ENCODE results near the gene SLIT3. TPM values are rescaled to one million over a fixed set of nuclear protein-coding genes. Genes with fewer than 3 reads are reported as not detected.
"Not testable (repeated sequence)": the region's sequence is repeated elsewhere in the genome, so short reads cannot be mapped to it uniquely, and the experiment has no call there.

The SLIT3 gene
- total RNA-seq, 1 donor from 2014 or later = 0.66 TPM

DNA sequence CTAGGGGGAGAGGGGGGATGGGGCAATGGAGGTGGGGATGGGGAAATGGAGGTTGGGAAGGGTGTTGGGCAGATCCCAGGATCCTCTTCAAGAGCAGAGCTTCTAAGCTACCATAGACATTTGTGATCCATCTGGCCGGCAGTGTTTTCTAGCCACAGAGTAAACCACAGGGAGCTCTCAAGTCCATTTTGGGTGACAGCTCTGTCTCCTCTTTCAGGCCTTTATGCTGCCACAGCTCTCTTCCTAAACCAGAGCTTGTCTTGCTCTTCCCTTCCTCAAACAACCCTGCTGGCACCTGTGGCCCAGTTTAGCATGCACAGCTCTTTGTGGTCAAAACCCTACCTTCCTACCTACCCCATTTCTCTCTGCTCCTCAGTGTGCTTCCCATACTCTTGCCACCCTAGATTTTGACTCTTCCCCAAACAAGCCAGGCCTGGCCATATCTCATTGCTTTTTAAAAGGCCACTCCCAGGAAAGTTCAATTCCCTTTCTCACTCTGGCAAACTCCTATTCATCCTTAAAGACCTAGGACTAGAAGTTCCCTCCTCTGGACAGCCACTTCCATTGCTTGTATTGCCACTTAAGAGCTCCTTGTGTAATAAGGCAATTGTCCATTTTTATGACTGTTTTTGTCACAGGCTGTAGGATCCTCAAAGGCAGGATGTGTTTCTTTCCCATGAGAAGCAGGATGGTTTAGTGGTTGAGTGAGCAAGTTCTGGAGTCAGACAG, 637.5 kb downstream of the SLIT3 start:
- intact Hi-C loops (cut with micrococcal nuclease) = no loop called here

DNA sequence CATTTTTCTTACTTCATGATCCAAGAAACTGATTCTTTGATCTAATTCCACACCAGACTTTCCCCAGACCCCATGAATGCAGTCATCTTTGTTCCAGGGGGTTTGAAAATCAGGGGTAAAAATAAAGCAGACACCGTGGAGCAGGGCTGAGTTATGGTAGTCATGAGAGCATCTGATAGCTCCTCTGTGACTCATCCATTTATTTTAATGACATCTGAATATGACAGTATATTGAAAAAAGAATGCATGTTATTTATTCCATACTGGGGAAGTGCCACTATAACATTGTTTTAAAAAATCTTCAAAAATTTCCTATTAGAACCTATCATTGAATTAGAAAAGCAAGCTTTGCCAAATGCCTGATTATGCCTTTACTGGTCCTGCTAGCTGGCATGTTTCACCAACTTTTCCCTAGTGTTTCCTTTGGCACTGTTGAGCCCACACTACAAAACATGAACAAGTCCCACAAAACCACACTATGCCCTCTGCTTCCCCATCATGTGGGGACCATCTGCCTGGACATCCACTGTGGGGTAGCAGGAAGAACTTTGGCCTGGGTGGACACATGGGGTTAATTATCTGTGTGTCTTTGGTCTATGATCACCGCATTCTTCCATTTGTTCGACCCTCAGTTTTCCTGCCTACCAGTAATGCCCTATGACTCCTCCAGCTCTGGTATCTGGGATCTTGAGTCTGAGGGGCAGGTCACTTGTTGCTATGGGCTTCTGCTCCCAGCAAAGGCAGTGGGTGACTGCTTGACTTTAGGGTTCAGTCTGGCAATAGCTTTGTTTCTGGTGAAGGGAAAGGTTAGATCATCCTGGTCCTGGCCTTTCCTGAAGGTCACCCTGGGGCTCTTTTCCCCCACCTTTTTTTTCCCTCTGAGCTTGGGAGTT, 639.1 kb downstream of the SLIT3 start:
- intact Hi-C loops (cut with micrococcal nuclease) = no loop called here

DNA sequence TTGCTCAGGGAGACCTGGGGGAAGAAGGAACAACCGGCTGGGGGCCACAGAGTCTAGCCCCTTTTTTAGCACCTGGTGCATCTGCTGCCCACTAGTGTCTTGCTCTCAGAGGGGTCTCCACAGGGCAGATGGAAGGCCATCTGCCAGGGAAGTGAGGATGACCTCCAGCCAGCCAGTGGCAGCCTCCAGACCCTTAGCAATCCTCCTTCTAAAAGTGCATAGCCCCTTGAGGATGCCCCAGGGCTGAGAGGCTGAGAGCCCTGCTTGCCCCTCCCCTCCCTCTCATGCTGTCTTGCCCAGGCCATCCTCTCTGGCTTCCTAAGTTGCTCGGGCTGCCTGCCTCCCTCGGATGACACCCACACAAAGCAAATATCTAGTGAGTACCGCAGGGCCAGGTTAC, 640.2 kb downstream of the SLIT3 start:
- intact Hi-C loops (cut with micrococcal nuclease) = no loop called here

DNA sequence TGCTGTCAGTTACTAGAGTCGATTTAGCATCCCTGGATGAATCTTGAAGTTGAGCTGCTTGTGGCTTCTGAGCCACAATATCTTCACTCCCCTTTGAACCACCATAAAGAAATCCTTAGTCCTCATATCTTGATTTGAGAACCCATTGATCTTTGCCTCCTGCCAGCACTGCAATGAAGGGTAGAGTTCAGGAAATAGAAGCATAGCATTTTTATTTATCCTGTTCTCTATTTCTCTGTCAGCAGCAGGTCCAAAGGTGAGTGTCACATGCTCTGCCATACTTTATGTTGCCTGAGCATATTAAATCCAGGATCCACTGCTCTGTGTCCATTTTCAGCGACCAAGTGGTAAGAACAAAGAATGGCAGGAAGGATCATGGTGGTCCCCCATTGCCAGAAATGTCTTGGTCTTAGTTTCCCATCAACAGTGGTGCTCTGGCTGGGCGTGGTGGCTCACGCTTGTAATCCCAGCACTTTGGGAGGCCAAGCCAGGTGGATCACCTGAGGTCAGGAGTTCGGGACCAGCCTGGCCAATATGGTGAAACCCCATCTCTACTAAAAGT, 641.6 kb downstream of the SLIT3 start:
- intact Hi-C loops (cut with micrococcal nuclease) = no loop called here

DNA sequence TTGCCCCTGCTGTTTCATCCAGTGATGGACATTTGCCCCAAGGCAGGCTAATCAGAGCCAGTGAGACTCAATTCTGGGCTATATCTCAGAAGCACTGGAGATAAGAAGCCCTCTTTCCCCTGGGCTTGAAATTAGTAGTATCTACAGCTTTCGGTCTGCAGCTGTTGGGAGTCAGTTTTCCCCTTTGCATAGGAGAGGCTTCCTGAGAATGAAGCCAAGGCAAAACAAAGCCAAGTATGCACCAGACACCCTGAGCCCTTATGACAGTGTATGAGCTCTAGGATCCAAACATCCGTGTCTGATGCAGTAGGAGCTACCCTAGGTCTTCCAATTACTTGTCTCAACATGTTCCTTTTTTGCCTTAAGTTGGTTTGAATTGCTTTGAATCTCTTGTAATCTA, 642.5 kb downstream of the SLIT3 start:
- intact Hi-C loops (cut with micrococcal nuclease) = no loop called here

DNA sequence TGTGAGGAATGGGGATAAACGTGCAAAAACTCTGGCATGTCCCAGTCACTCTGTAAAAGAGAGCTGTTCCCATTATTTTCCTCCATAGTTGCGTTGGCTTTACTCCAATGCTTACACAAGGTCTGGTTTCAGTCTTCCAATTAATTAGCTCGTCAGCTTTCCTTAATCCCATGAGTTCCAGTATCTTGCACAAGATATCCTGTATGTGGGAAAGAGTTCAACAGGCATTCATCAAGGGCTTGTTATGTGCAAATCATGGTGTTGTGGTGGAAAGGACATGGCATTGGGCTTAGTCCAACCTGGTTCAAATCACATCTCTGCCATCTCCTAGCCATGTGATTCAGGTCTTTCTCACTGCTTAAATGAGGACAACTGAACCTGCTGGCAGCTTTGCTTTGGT, 644.3 kb downstream of the SLIT3 start:
- intact Hi-C loops (cut with micrococcal nuclease) = no loop called here

DNA sequence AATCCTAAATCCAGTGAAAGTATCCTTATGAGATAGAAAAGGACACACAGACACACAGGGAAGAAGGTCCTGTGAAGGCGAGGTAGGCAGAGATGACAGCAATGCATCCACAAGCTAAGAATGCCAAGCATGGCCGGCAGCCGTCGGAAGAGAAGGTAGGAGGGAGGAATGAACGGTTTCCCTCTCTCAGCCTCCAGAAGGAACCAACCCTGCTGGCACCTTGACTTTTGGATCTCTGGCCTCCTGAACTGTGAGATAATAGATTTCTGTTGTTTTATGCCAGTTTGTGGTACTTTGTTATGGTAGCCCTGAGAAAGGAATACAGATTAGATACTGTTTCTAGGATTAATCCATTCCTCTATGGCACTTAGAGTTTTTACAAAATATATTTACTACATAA, 645.6 kb downstream of the SLIT3 start:
- intact Hi-C loops (cut with micrococcal nuclease) = no loop called here

DNA sequence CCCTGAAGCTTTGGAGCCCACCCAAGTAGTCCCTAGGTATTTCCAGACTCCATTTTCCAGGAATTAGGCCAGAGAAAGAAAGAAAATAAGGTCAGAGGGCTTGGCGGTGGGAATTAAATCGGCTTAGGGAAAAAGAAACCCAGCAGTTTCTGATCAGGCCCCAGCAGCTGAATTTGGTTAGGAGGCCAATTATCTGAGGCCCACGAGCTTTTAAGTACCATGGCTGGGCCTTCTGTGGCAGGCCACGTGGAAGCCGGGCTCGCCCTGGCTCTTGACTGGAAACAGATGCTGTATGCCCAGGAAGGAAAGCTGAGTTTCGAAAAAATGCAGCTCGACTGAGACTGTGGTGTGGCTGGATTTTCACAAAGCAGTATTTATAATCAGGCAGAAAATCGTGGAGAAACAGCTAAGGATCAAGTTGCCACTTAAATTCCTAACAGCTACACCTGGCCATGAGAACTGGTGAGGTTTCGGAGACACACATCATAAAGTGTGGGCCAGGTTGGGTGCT, 646.7 kb downstream of the SLIT3 start:
- intact Hi-C loops (cut with micrococcal nuclease) = no loop called here

DNA sequence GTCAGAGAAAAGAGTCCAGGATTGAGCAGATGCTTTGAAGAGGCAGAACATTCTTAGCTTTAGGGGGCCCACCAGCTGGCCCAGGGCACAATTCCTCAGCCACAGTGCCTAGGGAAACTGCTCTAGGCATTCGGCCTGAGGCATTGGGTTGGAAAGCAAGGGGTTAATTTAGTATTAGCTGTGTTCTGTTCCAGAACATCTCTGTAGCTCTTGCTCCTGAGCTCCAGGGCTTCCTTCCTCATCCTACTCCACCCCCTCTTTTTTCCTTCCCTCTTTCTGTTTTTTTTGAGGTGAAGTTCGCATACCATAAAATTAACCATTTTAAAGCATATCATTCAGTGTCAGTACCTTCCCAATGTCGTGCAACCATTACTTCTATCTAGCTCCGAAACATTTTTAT, 647.3 kb downstream of the SLIT3 start:
- intact Hi-C loops (cut with micrococcal nuclease) = no loop called here

DNA sequence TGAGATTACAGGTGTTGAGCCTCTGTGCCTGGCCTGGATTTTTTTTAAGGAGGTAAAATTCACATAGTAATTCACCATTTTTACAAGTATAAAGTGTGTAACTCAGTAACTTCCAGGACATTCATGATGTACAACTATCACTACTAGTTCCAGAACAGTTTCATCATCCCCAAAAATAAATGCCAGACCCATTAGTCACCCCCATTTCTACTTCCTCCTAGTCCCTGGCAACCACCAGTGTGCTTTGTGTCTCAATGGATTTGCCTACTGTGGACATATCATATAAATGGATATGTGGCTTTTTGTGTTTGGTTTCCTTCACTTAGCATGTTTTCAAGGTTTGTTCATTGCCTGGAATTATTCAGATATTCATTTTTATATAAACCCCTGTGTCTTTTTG, 649.3 kb downstream of the SLIT3 start:
- intact Hi-C loops (cut with micrococcal nuclease) = no loop called here

DNA sequence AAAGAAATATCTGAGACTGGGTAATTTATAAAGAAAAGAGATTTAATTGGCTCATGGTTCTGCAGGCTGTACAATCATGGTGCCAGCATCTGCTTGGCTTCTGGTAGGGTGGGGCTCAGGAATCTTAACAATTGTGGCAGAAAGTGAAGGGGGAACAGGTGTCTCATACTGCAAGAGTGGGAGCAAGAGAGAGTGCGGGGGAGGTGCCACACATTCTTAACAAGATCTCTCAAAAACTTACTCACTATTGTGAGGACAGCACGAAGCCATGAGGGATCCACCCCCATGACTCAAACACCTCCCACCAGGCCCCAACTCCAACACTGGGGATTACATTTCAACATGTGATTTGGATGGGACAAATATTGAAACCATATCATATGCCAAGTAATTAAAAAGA, 651.6 kb downstream of the SLIT3 start:
- intact Hi-C loops (cut with micrococcal nuclease) = no loop called here

DNA sequence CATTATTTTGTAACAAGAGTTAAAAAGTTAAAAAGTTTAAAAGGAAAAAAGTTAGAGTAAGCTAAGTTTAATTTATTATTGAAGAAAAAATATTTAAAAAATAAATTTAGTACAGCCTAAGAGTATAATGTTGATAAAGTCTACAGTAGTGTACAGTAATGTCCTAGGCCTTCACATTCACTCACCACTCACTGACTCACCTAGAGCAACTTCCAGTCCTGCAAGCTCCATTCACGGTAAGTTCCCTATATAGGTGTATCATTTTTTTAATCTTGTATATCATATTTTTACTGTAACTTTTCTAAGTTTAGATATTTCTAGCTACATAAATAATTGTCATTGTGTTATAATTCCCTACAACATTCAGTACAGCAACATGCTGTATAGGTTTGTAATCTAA, 652.4 kb downstream of the SLIT3 start:
- intact Hi-C loops (cut with micrococcal nuclease) = no loop called here

DNA sequence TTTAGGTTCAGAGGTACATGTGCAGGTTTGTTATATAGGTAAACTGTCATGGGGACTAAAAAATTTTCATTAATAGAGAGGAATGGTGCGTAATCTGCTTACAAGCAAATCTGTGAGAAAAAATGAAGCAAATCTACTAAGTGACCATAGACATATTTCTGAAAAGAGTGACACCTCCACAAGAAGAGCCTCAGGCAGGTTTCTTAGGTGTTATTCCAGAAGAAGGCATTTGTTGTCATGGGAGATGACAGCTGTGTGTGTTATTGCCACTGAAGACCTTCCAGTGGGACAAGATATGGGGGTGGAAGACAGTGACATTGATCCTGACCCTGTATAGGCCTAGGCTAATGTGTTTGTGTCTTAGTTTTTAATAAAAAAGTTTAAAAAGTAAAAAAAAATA, 652.9 kb downstream of the SLIT3 start:
- intact Hi-C loops (cut with micrococcal nuclease) = no loop called here

DNA sequence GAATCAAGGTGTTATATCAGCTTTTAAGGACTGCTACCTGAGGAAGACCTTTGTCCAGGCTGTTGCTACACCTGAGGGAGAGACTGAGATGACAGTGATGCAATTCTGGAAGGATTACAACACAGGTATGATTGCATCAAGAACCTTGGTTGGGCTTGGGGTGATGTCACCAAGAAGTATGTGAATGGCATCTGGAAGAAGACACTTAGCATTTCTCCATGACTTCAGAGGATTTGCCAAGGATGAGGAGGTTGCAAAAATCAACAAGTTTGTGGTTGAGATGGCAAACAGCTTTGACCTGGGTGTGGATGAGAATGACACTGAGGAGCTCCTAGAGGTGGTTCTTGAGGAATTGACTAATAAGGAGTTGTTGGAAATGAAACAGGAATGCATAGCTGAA, 653.9 kb downstream of the SLIT3 start:
- intact Hi-C loops (cut with micrococcal nuclease) = no loop called here

DNA sequence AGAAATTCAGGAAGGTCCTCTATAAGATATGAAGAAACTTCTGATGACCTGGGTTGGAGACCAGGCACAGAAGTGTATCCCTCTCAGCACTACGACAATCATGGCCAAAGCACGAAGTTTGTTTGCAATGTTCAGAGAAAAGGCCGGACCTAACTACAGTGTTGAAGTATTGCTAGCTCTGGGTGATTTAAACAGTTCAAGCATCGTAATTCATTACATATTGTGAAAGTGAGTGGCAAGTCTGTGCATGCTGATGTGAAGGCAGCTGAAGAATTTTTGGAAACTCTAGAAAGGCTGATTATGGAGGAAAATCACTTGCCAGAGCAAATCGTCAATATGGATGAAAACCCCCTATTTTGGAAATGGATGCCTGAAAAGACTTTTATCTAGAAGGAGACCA, 654.6 kb downstream of the SLIT3 start:
- intact Hi-C loops (cut with micrococcal nuclease) = no loop called here

DNA sequence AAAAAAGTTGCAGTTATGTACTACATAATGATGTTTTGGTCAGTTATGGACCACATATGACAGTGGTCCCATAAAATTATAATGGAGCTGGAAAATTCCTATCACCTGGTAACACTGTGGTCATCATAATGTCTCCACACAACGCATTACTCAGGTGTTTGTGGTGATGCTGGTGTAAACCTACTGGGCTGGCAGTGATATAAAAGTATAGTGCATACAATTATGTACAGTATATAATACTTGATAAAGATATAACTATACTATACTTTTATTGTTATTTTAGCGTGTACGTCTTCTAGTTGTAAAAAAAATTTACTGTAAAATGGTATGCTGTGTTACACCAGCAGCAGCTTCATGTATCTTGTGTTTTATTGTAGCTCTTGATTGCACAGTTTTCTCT, 655.7 kb downstream of the SLIT3 start:
- intact Hi-C loops (cut with micrococcal nuclease) = no loop called here

DNA sequence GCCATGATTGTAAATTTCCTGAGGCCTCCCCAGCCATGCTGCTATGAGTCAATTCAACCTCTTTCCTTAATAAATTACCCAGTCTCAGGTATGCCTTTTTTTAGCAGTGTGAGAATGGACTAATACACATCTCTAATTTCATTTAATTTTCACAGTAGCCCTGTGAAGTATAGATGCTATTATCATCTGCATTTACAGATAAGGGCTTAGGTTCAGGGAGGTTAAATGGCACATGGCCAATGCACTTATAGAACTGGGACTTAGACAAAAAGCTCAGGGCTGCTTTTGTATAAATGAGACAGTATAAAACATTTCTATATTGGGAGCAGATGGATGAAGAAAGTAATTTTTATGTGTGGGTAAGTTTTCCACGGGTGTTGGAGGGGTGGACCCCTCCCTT, 658.9 kb downstream of the SLIT3 start:
- intact Hi-C loops (cut with micrococcal nuclease) = no loop called here

DNA sequence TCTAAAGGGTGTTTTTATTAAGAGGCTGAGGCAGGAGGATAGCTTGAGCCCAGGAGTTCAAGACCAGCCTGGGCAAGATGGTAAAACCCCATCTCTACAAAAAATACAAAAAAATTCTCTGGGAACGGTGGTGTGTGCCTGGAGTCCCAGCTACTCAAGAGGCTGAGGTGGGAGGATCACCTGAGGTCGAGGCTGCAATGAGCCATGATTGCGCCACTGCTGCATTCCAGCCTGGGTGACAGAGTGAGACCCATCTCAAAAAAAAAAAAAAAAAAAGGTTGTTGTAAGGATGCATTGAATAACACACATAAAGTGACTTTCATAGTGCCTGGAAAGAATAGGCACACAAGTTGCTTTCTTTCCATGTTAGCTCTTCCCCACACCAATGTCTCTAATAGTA, 662.1 kb downstream of the SLIT3 start:
- intact Hi-C loops (cut with micrococcal nuclease) = not testable (repeated sequence)

DNA sequence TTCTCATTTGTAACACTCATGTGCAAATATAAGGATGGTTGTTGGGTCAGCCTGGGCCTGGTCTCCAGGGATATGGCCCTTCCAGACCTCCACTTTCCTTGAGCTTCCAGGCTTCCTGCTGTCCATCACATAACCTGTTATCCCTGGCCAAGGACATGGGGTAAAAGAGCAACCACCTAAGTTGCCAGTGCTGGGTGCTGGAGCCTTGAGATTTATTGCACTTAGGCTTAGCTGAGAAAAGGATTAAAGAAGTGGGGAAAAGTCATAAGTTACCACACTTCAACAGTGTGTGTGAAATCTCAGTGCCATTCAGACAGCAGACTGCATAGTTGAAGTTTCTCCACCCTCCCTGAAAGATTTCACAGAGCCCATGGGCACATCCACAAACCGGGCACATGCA, 663.1 kb downstream of the SLIT3 start:
- intact Hi-C loops (cut with micrococcal nuclease) = no loop called here

DNA sequence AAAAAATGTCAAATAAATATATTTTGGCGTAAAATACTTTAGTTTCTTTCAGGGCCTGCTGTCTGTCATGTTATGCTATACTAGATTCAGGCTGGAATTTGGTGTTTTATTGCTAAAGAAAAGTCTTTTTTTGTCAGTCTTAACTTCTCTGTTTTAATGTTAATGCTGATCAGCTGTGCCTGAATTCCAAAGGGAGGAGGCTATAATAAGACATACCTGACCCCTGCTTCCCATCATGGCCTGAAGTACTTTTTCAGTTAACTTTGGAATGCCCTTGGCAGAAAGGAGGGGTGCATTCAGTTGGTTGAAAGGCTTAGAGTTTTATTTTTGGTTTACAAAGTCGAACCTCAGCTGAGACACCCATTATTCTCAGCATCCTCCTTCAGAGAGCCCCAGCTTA, 663.7 kb downstream of the SLIT3 start:
- intact Hi-C loops (cut with micrococcal nuclease) = no loop called here

DNA sequence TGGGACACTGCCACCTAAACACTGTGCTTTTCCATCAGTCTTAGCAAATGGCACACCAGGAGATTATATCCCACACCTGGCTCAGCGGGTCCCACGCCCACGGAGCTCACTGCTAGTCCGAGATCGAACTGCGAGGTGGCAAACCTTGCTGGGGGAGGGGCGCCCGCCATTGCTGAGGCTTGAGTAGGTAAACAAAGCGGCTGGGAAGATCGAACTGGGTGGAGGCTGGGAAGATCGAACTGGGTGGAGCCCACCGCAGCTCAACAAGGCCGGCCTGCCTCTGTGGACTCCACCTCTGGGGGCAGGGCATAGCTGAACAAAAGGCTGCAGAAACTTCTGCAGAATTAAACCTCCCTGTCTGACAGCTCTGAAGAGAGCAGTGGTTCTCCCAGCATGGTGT, 670.0 kb downstream of the SLIT3 start:
- intact Hi-C loops (cut with micrococcal nuclease) = not testable (repeated sequence)

DNA sequence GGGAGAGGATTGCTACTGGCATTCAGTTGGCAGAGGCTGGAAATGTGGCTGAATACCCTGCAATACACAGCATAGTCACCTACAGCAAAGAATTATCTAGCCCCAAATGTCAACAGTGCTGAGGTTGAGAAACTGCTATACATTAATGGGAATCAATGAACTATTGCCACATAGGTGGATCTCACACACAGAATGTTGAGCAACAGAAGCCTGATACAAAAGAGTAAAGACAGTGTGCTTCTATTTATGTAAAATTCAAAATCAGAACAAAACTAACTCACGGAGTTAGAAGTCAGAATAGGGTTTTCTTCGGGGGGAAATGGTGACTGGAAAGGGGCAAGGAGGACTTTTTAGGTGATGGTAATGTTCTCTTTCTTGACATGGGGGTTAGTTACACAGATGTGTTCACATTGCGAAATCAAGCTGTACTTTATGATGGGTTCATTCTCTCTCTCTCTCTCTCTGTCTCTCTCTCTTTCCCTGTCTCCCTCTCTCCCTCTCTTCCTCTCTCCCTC, 676.0 kb downstream of the SLIT3 start:
- intact Hi-C loops (cut with micrococcal nuclease) = no loop called here

Measured in T-helper 2 cell treated with Interferon-gamma antibody and Interleukin-4, amounts not matched to agents 100 ng/mL and 5 ng/mL, for 36 hours (primary cell).